CD14-positive monocyte (primary cell): ENCODE measurements around the gene RGS7. TPM values are rescaled to one million over a fixed set of nuclear protein-coding genes. Genes with fewer than 3 reads are reported as not detected.

Experiments
- DNase-seq, 3 donors: peaks; one replicate each; pipeline ENCODE4 v3.0.0-alpha.2; 2011 to 2022
- H2AFZ ChIP-seq: 2 replicates; pipeline ENCODE4 v1.6.0; 2012; ENCODE audit warnings: mild to moderate bottlenecking, low read depth, low read length, inconsistent platforms; ENCODE audit not compliant: insufficient read depth, poor library complexity, severe bottlenecking
- H3K27ac ChIP-seq, 2 donors: 1 replicate in 1 of 2; 2 replicates in 1 of 2; pipeline ENCODE4 v1.5.1; 2012 to 2013; ENCODE audit warnings: low read length in 2 of 2, control low read depth in 1 of 2, inconsistent platforms in 1 of 2, low read depth in 1 of 2, mild to moderate bottlenecking in 1 of 2
- H3K27me3 ChIP-seq, 2 donors: one replicate each; pipeline versions ENCODE4 v1.6.0 to v1.6.1; 2011 to 2013; ENCODE audit warnings: low read length in 2 of 2; ENCODE audit not compliant: control insufficient read depth in 2 of 2, insufficient read depth in 2 of 2
- H3K36me3 ChIP-seq, 2 donors: replicated peaks in 1 of 2; 1 replicate in 1 of 2; 2 replicates in 1 of 2; pipeline versions ENCODE4 v1.5.1 to v1.6.1; 2012 to 2013; ENCODE audit warnings: low read length in 2 of 2, control low read depth in 1 of 2, inconsistent platforms in 1 of 2, mild to moderate bottlenecking in 1 of 2; ENCODE audit not compliant: insufficient read depth in 2 of 2, control insufficient read depth in 1 of 2
- H3K4me1 ChIP-seq, 2 donors: 1 replicate in 1 of 2; 2 replicates in 1 of 2; pipeline versions ENCODE4 v1.5.1 to v1.6.1; 2012 to 2013; ENCODE audit warnings: low read length in 2 of 2, control low read depth in 1 of 2, inconsistent platforms in 1 of 2, mild to moderate bottlenecking in 1 of 2, moderate library complexity in 1 of 2; ENCODE audit not compliant: insufficient read depth in 2 of 2, control insufficient read depth in 1 of 2
- H3K4me2 ChIP-seq: replicated peaks from 2 replicates; pipeline ENCODE3; 2012; ENCODE audit warnings: low read length, moderate library complexity, mild to moderate bottlenecking; ENCODE audit not compliant: poor library complexity, severe bottlenecking; ENCODE audit errors: extremely low read depth
- H3K4me3 ChIP-seq, 3 experiments: fragments of 200-600 bp in 1 of 3; sonication (generic) in 1 of 3; replicated peaks in 1 of 3; 1 replicate in 2 of 3; 2 replicates in 1 of 3; pipeline ENCODE4 v1.5.1; 2011 to 2013; ENCODE audit warnings: low read length in 3 of 3, mild to moderate bottlenecking in 3 of 3, control low read depth in 2 of 3, low read depth in 2 of 3, inconsistent platforms in 1 of 3, moderate library complexity in 1 of 3
- H3K79me2 ChIP-seq: 2 replicates; pipeline ENCODE4 v1.6.0; 2012; ENCODE audit warnings: mild to moderate bottlenecking, control low read depth, inconsistent platforms, low read length, moderate library complexity; ENCODE audit not compliant: insufficient read depth
- H3K9ac ChIP-seq: 2 replicates; pipeline ENCODE4 v1.6.0; 2017; ENCODE audit warnings: low read length, mild to moderate bottlenecking; ENCODE audit not compliant: insufficient read depth, poor library complexity, severe bottlenecking
- H3K9me3 ChIP-seq, 2 donors: replicated peaks in 1 of 2; 1 replicate in 1 of 2; 2 replicates in 1 of 2; pipeline versions ENCODE4 v1.5.1 to v1.6.1; 2012 to 2013; ENCODE audit warnings: low read length in 2 of 2, control low read depth in 1 of 2; ENCODE audit not compliant: control insufficient read depth in 1 of 2, insufficient read depth in 1 of 2
- H4K20me1 ChIP-seq: 2 replicates; pipeline ENCODE4 v1.6.0; 2012; ENCODE audit warnings: mild to moderate bottlenecking, low read length, control low read depth, moderate library complexity; ENCODE audit not compliant: insufficient read depth
- H3K27ac Mint-ChIP-seq, 7 donors: one replicate each; pipeline ENCODE4 v1.8.0; 2020; ENCODE audit warnings: mild to moderate bottlenecking in 7 of 7, mixed read lengths in 7 of 7, moderate library complexity in 6 of 7, inconsistent platforms in 2 of 7
- H3K27me3 Mint-ChIP-seq, 3 donors: one replicate each; pipeline ENCODE4 v1.8.0; 2021 to 2022; ENCODE audit warnings: low read depth in 3 of 3, mild to moderate bottlenecking in 3 of 3, mixed read lengths in 3 of 3, moderate library complexity in 3 of 3, inconsistent platforms in 1 of 3
- H3K36me3 Mint-ChIP-seq, 2 donors: one replicate each; pipeline ENCODE4 v1.8.0; 2020; ENCODE audit warnings: mixed read lengths in 2 of 2, inconsistent platforms in 1 of 2, mild to moderate bottlenecking in 1 of 2
- H3K4me1 Mint-ChIP-seq: one replicate; pipeline ENCODE4 v1.8.0; 2020; ENCODE audit warnings: mild to moderate bottlenecking, mixed read lengths
- H3K4me3 Mint-ChIP-seq, 2 donors: one replicate each; pipeline ENCODE4 v1.8.0; 2020; ENCODE audit warnings: mild to moderate bottlenecking in 2 of 2, mixed read lengths in 2 of 2, moderate library complexity in 1 of 2
- H3K9me3 Mint-ChIP-seq, 7 donors: one replicate each; pipeline ENCODE4 v1.8.0; 2020 to 2022; ENCODE audit warnings: mixed read lengths in 7 of 7, mild to moderate bottlenecking in 6 of 7, moderate library complexity in 6 of 7, inconsistent platforms in 2 of 7
- WGBS: methylation state at CpG from one replicate; pipeline ENCODE4 v1.1.5; 2013; ENCODE audit warnings: missing lambda C conversion rate; ENCODE audit not compliant: insufficient coverage; 5-methylcytosine and 5-hydroxymethylcytosine counted together
- intact Hi-C, 2 donors: fragments of 100-400 bp; cut with micrococcal nuclease; formaldehyde crosslinking; loops; one replicate each; pipeline versions ENCODE4 v1.15.0 to v1.15.1; 2023
- polyA plus RNA-seq, 3 donors: library from polyadenylated mRNA; depleted of rRNA in 1 of 3; unstranded in 2 of 3; stranded (reverse) in 1 of 3; fragments of 300-500 nt in 2 of 3; fragments of >200 nt in 1 of 3; fragmentation: Illumina TruSeq in 2 of 3; gene quantifications; 1 replicate in 2 of 3; 2 replicates in 1 of 3; pipeline ENCODE4 v1.2.3, GENCODE V29; 2012 to 2021
- TF ChIP-seq, protein P1 (sequence below): fragments of 200-600 bp; IDR thresholded peaks from one replicate; pipeline ENCODE4 v1.8.0; 2022; ENCODE audit warnings: antibody characterized with exemption, mild to moderate bottlenecking

The RGS7 gene
- polyA plus RNA-seq, 3 donors: not detected

- Mint-ChIP-seq H3K4me3 (no peak overlapping the region), H3K4me1 (no peaks in the 10 kb centered on the region), H3K9me3 (peaks cover 0 to 16% (median 3%) of the 10 kb centered on the region in 7 donors), H3K36me3 (no peaks in the 10 kb centered on the region), H3K27me3 (peaks cover 0 to 3% (median 1%) of the 10 kb centered on the region in 3 donors), H3K27ac (no peak overlapping the region)
- no peaks in the 10 kb centered on the region for H3K36me3 ChIP-seq
- 31% methylated on average over 2 of the region's 4 CpGs for WGBS
- no peak overlapping the region for H3K4me2 ChIP-seq
- no peak overlapping the region for H2AFZ ChIP-seq
- no peaks in the 10 kb centered on the region for H3K79me2 ChIP-seq
- H3K4me3 ChIP-seq: no peak overlapping the region
- TF ChIP-seq, protein P1, sequence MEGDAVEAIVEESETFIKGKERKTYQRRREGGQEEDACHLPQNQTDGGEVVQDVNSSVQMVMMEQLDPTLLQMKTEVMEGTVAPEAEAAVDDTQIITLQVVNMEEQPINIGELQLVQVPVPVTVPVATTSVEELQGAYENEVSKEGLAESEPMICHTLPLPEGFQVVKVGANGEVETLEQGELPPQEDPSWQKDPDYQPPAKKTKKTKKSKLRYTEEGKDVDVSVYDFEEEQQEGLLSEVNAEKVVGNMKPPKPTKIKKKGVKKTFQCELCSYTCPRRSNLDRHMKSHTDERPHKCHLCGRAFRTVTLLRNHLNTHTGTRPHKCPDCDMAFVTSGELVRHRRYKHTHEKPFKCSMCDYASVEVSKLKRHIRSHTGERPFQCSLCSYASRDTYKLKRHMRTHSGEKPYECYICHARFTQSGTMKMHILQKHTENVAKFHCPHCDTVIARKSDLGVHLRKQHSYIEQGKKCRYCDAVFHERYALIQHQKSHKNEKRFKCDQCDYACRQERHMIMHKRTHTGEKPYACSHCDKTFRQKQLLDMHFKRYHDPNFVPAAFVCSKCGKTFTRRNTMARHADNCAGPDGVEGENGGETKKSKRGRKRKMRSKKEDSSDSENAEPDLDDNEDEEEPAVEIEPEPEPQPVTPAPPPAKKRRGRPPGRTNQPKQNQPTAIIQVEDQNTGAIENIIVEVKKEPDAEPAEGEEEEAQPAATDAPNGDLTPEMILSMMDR: no peak
- H3K27ac ChIP-seq: no peak overlapping the region
- intact Hi-C loops: no loop called here
- no peaks in the 10 kb centered on the region for H3K9me3 ChIP-seq
- no peaks in the 10 kb centered on the region for H4K20me1 ChIP-seq
- no peak for DNase-seq
- H3K9ac ChIP-seq: no peak overlapping the region
- H3K27me3 ChIP-seq: no peaks in the 10 kb centered on the region
- H3K4me1 ChIP-seq: no peaks in the 10 kb centered on the region
These were observed 154.6 kb downstream of the RGS7 start for GRCh38 chr1:241202401-241202800.

DNA sequence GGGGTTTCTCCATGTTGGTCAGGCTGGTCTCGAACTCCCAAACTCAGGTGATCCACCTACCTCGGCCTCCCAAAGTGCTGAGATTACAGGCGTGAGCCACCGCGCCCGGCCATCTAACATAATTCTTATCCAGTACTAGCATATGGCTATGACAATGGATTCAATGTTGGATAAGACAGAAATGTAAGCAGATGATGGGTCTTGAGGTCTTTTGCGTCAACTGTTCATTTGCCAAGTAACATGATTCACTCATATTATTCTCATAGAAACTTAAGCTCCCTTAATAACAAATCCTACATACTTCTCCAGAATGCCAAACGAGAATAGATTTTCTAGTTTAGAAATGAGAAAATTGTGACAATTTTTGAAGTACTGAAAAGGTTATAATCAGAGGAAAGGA lies 170.3 kb downstream of the RGS7 start:
- WGBS: 100% methylated on average over 1 of the region's 8 CpGs
- Mint-ChIP-seq H3K4me3 (no peak overlapping the region), H3K27me3 (peaks cover 0 to 1% (median 0%) of the 10 kb centered on the region in 3 donors), H3K27ac (no peak overlapping the region), H3K9me3 (peaks cover 0 to 13% (median 4%) of the 10 kb centered on the region in 7 donors), H3K4me1 (no peaks in the 10 kb centered on the region), H3K36me3 (no peaks in the 10 kb centered on the region)
- no peak overlapping the region for H3K4me2 ChIP-seq
- no peak for DNase-seq
- H4K20me1 ChIP-seq: no peaks in the 10 kb centered on the region
- H3K9me3 ChIP-seq: peaks cover under 1 to 4% of the 10 kb centered on the region in 2 donors
- no peaks in the 10 kb centered on the region for H3K79me2 ChIP-seq
- no peak overlapping the region for H3K9ac ChIP-seq
- TF ChIP-seq, protein P1: no peak
- no peaks in the 10 kb centered on the region for H3K4me1 ChIP-seq
- intact Hi-C loops: loop anchor here in 1 of 2 donors (2.0 kb wide), 1 partner anchor 20 kb away; no protein-coding TSS in a partner anchor
- H2AFZ ChIP-seq: no peak overlapping the region
- H3K4me3 ChIP-seq: no peak overlapping the region
- no peaks in the 10 kb centered on the region for H3K27me3 ChIP-seq
- H3K27ac ChIP-seq: no peak overlapping the region
- no peaks in the 10 kb centered on the region for H3K36me3 ChIP-seq
